H1 (cell line): Measurements from ENCODE around the gene CTRL. TPM values are rescaled to one million over a fixed set of nuclear protein-coding genes. Genes with fewer than 3 reads are reported as not detected.

ENCODE experiments used
- ATF2 ChIP-seq: IDR thresholded peaks from 2 replicates; pipeline ENCODE4 v1.6.1; 2012; ENCODE audit warnings: low read length, inconsistent platforms
- BCL11A ChIP-seq, 2 experiments: IDR thresholded peaks; one replicate each; pipeline ENCODE4 v1.6.1; 2011; ENCODE audit warnings: low read depth in 2 of 2, low read length in 2 of 2, mild to moderate bottlenecking in 2 of 2
- CREB1 ChIP-seq: IDR thresholded peaks from 2 replicates; pipeline ENCODE4 v1.6.1; 2012; ENCODE audit warnings: inconsistent platforms
- GABPA ChIP-seq: IDR thresholded peaks from 2 replicates; pipeline ENCODE4 v1.6.1; 2011; ENCODE audit warnings: mild to moderate bottlenecking, low read length, moderate library complexity, borderline replicate concordance; ENCODE audit not compliant: insufficient read depth
- GTF2F1 ChIP-seq: IDR thresholded peaks from 2 replicates; pipeline ENCODE4 v1.6.1; 2012; ENCODE audit warnings: low read depth, low read length, improper control_type of control experiment, borderline replicate concordance
- polyA plus RNA-seq, 7 experiments: library from polyadenylated mRNA; depleted of rRNA in 3 of 7; stranded (reverse) in 5 of 7; unstranded in 2 of 7; fragments of >200 nt in 5 of 7; fragments of 200-250 nt in 2 of 7; gene quantifications; 1 replicate in 5 of 7; 2 replicates in 1 of 7; 4 replicates in 1 of 7; pipeline versions ENCODE4 v1.2.1 to v1.2.3, GENCODE V29; 2011 to 2013; ENCODE audit warnings: missing spikeins in 2 of 7, mixed read lengths in 2 of 7
- total RNA-seq: library from RNA; stranded (reverse); fragmentation: NEBNext Ultra II Directional; extraction: Animal tissue kit (Norgen Biotek cat#: 25700); gene quantifications from 2 replicates; pipeline ENCODE4 v1.2.1, GENCODE V29; 2021

The CTRL gene
- total and polyA plus RNA-seq, 2 of the 8 experiments (the other 6 are each of a cell fraction or from before 2014, with no cell fraction given), result 1.7 to 4.2 TPM

- TF ChIP-seq ATF2, result no peak
- TF ChIP-seq CREB1, result no peak
- no peak for TF ChIP-seq GABPA
- TF ChIP-seq BCL11A (IDR thresholded peaks at IDR 0.05; ENCODE audit: low read depth in 2 of 2, low read length in 2 of 2), result no peak
- no peak for TF ChIP-seq GTF2F1
Observed at GRCh38 chr16:67907397-67908180, 24.1 kb downstream of the CTRL start (continued).
